Motor neuron (in vitro differentiated cells): Measurements from ENCODE around the gene BECN2. TPM values are rescaled to one million over a fixed set of nuclear protein-coding genes. Genes with fewer than 3 reads are reported as not detected.

Experiments used
- ATAC-seq, 8 experiments: fragments of 200-7000 bp; cut with Tn5 transposase; replicated peaks in 6 of 8; 2 replicates each; pipeline ENCODE4 v1.8.0; 2021; ENCODE audit warnings: mild to moderate bottlenecking in 8 of 8, moderate library complexity in 8 of 8
- H3K27ac ChIP-seq, 2 donors: fragments of 250-450 bp; sonication (Bioruptor Pico); 2 replicates each; pipeline ENCODE4 v1.9.0; 2021; ENCODE audit warnings: antibody characterized with exemption in 2 of 2, mild to moderate bottlenecking in 2 of 2, moderate library complexity in 1 of 2
- H3K4me1 ChIP-seq, 2 donors: fragments of 250-450 bp; sonication (Bioruptor Pico); replicated peaks in 1 of 2; 2 replicates each; pipeline ENCODE4 v1.6.1; 2021; ENCODE audit warnings: antibody characterized with exemption in 2 of 2, mild to moderate bottlenecking in 2 of 2, moderate library complexity in 1 of 2
- H3K4me3 ChIP-seq, 5 donors: fragments of 250-450 bp; sonication (Bioruptor Pico); 2 replicates each; pipeline ENCODE4 v1.9.0; 2021; ENCODE audit warnings: antibody characterized with exemption in 5 of 5, mild to moderate bottlenecking in 5 of 5, moderate library complexity in 4 of 5
- WGBS, 10 experiments: fragments of 450-650 bp; shearing (Covaris generic); methylation state at CpG; one replicate each; pipeline ENCODE4 v1.0.0; 2022; 5-methylcytosine and 5-hydroxymethylcytosine counted together
- in situ Hi-C, 9 experiments: fragments of 400-800 bp; cut with MboI; loops; one replicate each; pipeline ENCODE4 v1.15.0; 2021; ENCODE audit warnings: low sequenced_read_pairs in 9 of 9, low pct_unique_long_range_greater_than_20kb in 2 of 9; ENCODE audit not compliant: unreplicated experiment in 9 of 9
- total RNA-seq, 8 experiments: library from RNA; unstranded; fragments of 300-600 nt; gene quantifications; 2 replicates each; pipeline versions ENCODE4 v1.2.3 to v1.2.4, GENCODE V29; 2022

BECN2 gene, protein sequence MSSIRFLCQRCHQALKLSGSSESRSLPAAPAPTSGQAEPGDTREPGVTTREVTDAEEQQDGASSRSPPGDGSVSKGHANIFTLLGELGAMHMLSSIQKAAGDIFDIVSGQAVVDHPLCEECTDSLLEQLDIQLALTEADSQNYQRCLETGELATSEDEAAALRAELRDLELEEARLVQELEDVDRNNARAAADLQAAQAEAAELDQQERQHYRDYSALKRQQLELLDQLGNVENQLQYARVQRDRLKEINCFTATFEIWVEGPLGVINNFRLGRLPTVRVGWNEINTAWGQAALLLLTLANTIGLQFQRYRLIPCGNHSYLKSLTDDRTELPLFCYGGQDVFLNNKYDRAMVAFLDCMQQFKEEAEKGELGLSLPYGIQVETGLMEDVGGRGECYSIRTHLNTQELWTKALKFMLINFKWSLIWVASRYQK
- under 1 TPM in 3 of 8 experiments, not detected in 5; 0.25 to 0.81 (median 0.45) TPM for total RNA-seq

- H3K27ac ChIP-seq: no peak within 1 kb of the TSS
- H3K4me3 ChIP-seq: no peak within 1 kb of the TSS
- in situ Hi-C loops: no loop called here
- no peaks in the 10 kb centered on the region for H3K4me1 ChIP-seq
- WGBS, 10 experiments: 80 to 96% (median 93%) methylated on average over 2 to 24 of the region's 33 CpGs; no CpG with 5 or more reads in 4 of the 10 experiments
- no peak for ATAC-seq
Measured at GRCh38 chr1:241957692-241958494, at the start of gene BECN2. Gene BECN2 (plus strand): TSS chr1:241957767. CDS start chr1:241957767, 0 bp downstream.

- 85 to 100% (median 92%) methylated on average over 1 to 7 of the region's 7 CpGs; no CpG with 5 or more reads in 2 of the 10 experiments for WGBS, 10 experiments
- in situ Hi-C loops: no loop called here
- H3K4me3 ChIP-seq: no peak overlapping the region
- no peaks in the 10 kb centered on the region for H3K4me1 ChIP-seq
- H3K27ac ChIP-seq: no peak overlapping the region
- ATAC-seq: no peak
Measured at GRCh38 chr1:241916196-241916595, 41.4 kb upstream of the BECN2 start.

DNA sequence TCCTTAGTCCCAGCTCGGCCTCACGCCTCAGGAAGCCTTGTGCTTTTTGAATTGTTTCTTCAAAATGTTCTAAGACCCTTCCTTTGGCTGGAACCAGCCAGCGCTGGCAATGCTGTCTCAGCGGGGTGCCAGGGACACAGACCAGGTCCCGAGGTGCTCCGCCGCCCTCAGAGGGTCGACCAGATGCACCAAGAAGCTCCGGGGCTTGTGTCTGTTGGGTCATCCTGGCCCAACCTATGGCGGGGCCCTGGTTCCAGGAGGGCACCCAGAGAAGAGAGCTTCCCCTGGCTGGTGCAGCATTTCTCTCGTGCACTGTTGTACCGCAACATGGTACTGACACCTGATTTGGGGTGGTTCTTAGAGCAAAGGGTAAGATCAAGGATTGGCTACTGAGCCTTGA is 40.1 kb upstream of the BECN2 start:
- no peaks in the 10 kb centered on the region for H3K4me1 ChIP-seq
- in situ Hi-C loops: no loop called here
- H3K4me3 ChIP-seq: no peak overlapping the region
- no peak overlapping the region for H3K27ac ChIP-seq
- no peak for ATAC-seq
- WGBS, 10 experiments: 74 to 100% (median 96%) methylated on average over 2 to 10 of the region's 12 CpGs; no CpG with 5 or more reads in 4 of the 10 experiments

- Histone ChIP-seq H3K4me3 (no peak overlapping the region), H3K4me1 (no peaks in the 10 kb centered on the region), H3K27ac (no peak overlapping the region)
- peak in 7 of 8 experiments; percentile 83 to 100 (median 93) for ATAC-seq
- 0 to 83% (median 65%) methylated on average over 1 to 5 of the region's 5 CpGs; no CpG with 5 or more reads in 2 of the 10 experiments for WGBS, 10 experiments
- in situ Hi-C loops: no loop called here
Measured at GRCh38 chr1:241918879-241919278, 38.7 kb upstream of the BECN2 start.

GRCh38 chr1:241924080-241924808 is 33.3 kb upstream of the BECN2 start:
- in situ Hi-C loops: no loop called here
- 59 to 100% (median 86%) methylated on average over 2 to 10 of the region's 10 CpGs for WGBS, 10 experiments
- Histone ChIP-seq H3K4me1 (no peaks in the 10 kb centered on the region), H3K27ac (no peak overlapping the region), H3K4me3 (no peak overlapping the region)
- no peak for ATAC-seq

- Histone ChIP-seq H3K4me1 (no peaks in the 10 kb centered on the region), H3K27ac (no peak overlapping the region), H3K4me3 (no peak overlapping the region)
- no peak for ATAC-seq
- in situ Hi-C loops: no loop called here
- WGBS, 10 experiments: 60 to 100% (median 85%) methylated on average over 1 to 5 of the region's 5 CpGs; no CpG with 5 or more reads in 2 of the 10 experiments
Measured at GRCh38 chr1:241926141-241926540, 31.4 kb upstream of the BECN2 start.

DNA sequence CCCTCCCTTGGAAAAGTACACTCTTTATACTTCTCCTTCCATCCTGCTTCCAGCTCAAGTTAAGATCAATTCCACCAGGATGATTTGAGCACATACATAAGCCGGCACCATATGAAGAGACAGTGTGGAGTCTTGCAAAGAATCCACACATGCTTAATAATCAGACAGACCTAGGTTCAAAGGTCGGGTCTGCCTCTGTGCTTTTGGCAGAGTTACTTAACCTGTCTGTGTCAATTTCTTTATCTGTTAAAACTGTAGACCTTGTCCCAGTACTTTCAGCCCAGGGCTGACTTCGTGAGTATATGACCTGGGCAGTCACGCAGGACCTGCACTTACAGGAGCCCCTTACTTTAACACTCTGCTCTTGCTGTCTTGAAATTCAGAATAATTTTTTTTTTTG is 30.2 kb upstream of the BECN2 start:
- in situ Hi-C loops: no loop called here
- 0 to 100% (median 80%) methylated on average over 1 to 4 of the region's 4 CpGs; no CpG with 5 or more reads in 2 of the 10 experiments for WGBS, 10 experiments
- Histone ChIP-seq H3K4me3 (no peak overlapping the region), H3K4me1 (no peaks in the 10 kb centered on the region), H3K27ac (no peak overlapping the region)
- no peak for ATAC-seq

GRCh38 chr1:241932845-241933244 is 24.7 kb upstream of the BECN2 start:
- Histone ChIP-seq H3K4me1 (peaks cover 23 to 27% of the 10 kb centered on the region in 2 donors), H3K27ac (no peak overlapping the region), H3K4me3 (no peak overlapping the region)
- ATAC-seq: no peak
- 41 to 100% (median 74%) methylated on average over 1 to 4 of the region's 6 CpGs; no CpG with 5 or more reads in 4 of the 10 experiments for WGBS, 10 experiments
- in situ Hi-C loops: no loop called here

DNA sequence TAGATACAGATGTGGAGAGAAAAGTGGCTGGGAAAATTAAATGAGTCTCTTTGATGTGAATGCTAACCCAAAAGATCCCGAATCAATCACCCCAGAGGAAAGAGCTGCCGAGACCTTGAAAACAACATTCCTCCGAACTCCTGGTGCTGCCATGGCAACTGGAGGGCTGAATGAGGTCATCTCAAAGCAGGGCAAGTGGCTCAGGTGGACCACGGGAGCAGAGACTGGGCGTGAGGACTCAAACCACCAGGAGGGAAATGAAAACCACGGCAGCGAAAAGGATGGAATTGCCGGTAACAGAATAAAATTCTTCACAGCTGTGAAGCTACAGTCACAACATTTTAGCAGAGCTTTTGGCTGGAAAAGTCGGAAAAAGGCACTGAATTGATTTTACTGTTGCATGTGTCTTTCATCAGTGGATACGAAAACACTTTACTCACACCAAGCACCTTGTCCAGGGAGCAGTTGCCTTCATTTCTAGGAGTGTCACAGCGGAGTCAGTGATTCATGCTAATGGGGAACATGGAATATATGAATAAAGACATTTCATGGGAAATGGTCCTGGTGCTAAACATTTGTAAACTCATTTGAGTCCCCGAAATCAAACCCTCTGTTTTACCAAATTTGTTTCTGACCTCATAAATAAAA is 23.2 kb upstream of the BECN2 start:
- in situ Hi-C loops: no loop called here
- peak overlapping the region; percentile 13 to 61 for H3K27ac ChIP-seq
- WGBS, 10 experiments: 4 to 80% (median 19%) methylated on average over 1 to 12 of the region's 12 CpGs; no CpG with 5 or more reads in 2 of the 10 experiments
- ATAC-seq: peak; percentile 88 to 100 (median 98)
- H3K4me1 ChIP-seq: peaks cover 23 to 27% of the 10 kb centered on the region in 2 donors
- H3K4me3 ChIP-seq: peak overlapping the region in 2 of 5 donors; percentile 8 to 16

- H3K27ac ChIP-seq: peak overlapping the region; percentile 11 to 61
- 34 to 72% (median 63%) methylated on average over 3 to 7 of the region's 7 CpGs; no CpG with 5 or more reads in 2 of the 10 experiments for WGBS, 10 experiments
- no peak overlapping the region for H3K4me3 ChIP-seq
- peak in 3 of 8 experiments; percentile 11 to 48 (median 12) for ATAC-seq
- peaks cover 23 to 27% of the 10 kb centered on the region in 2 donors for H3K4me1 ChIP-seq
- in situ Hi-C loops: no loop called here
Measured at GRCh38 chr1:241934866-241935265, 22.7 kb upstream of the BECN2 start.

DNA sequence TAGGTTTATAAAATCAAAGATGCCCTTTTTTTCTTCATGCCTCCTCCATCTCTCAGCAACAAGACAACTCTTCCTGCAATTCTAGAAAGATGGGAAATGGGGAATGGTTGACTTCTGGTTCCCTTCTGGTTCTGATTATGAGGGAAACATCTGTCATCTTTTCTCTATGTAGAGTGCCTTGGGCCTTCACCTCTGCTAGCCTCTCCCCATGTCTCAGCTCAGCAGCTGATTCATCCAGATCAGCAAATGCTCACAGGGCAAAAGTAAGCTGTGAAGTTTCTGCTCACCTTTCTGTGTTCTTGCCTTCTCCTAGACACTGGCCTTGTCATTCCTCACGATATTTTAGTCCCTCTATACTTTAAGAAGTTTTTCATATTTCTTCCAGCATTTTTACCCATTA is 17.8 kb upstream of the BECN2 start:
- 0 to 100% (median 73%) methylated on average over 1 of the region's 1 CpG; no CpG with 5 or more reads in 3 of the 10 experiments for WGBS, 10 experiments
- H3K4me1 ChIP-seq: peaks cover 3 to 4% of the 10 kb centered on the region in 2 donors
- ATAC-seq: peak in 1 of 8 experiments; percentile 22
- no peak overlapping the region for H3K4me3 ChIP-seq
- in situ Hi-C loops: no loop called here
- no peak overlapping the region for H3K27ac ChIP-seq

GRCh38 chr1:241942738-241943137 is 14.8 kb upstream of the BECN2 start:
- in situ Hi-C loops: no loop called here
- no peak for ATAC-seq
- Histone ChIP-seq H3K27ac (no peak overlapping the region), H3K4me1 (no peaks in the 10 kb centered on the region), H3K4me3 (no peak overlapping the region)
- WGBS, 10 experiments: 9 to 93% (median 78%) methylated on average over 1 to 4 of the region's 4 CpGs; no CpG with 5 or more reads in 1 of the 10 experiments
